IPS-20b (cell line): ENCODE data around the gene CDH13.

ENCODE experiments used
- H3K27ac ChIP-seq: one replicate; pipeline ENCODE4 v1.5.1; 2013; ENCODE audit warnings: low read length
- H3K27me3 ChIP-seq: 2 replicates; pipeline ENCODE4 v1.6.1; 2013; ENCODE audit warnings: mild to moderate bottlenecking, low read length, inconsistent platforms; ENCODE audit not compliant: insufficient read depth
- H3K36me3 ChIP-seq: 2 replicates; pipeline ENCODE4 v1.6.1; 2013; ENCODE audit warnings: low read depth, mild to moderate bottlenecking, inconsistent platforms, low read length, moderate library complexity; ENCODE audit not compliant: insufficient read depth
- H3K4me1 ChIP-seq: 2 replicates; pipeline ENCODE4 v1.6.1; 2013; ENCODE audit warnings: mild to moderate bottlenecking, control low read depth, inconsistent platforms, low read length, moderate library complexity; ENCODE audit not compliant: insufficient read depth
- H3K4me3 ChIP-seq: 2 replicates; pipeline ENCODE4 v1.5.1; 2013; ENCODE audit warnings: mild to moderate bottlenecking, low read length, inconsistent platforms
- H3K9ac ChIP-seq: 2 replicates; pipeline ENCODE4 v1.6.1; 2013; ENCODE audit warnings: low read depth, mild to moderate bottlenecking, inconsistent platforms, low read length, moderate library complexity
- H3K9me3 ChIP-seq: 2 replicates; pipeline ENCODE4 v1.6.1; 2013; ENCODE audit warnings: mild to moderate bottlenecking, low read depth, low read length, inconsistent platforms; ENCODE audit not compliant: insufficient read depth

Gene CDH13

GRCh38 chr16:83197450-83197849 is 570.7 kb downstream of the CDH13 start:
- H3K4me3 ChIP-seq = no peak overlapping the region
- H3K36me3 ChIP-seq = no peaks in the 10 kb centered on the region
- no peaks in the 10 kb centered on the region for H3K4me1 ChIP-seq
- H3K9me3 ChIP-seq = no peaks in the 10 kb centered on the region
- no peak overlapping the region for H3K9ac ChIP-seq
- no peaks in the 10 kb centered on the region for H3K27me3 ChIP-seq
- H3K27ac ChIP-seq = no peak overlapping the region

GRCh38 chr16:83198977-83199376 is 572.2 kb downstream of the CDH13 start:
- no peaks in the 10 kb centered on the region for H3K9me3 ChIP-seq
- H3K4me1 ChIP-seq = no peaks in the 10 kb centered on the region
- H3K27ac ChIP-seq = no peak overlapping the region
- no peaks in the 10 kb centered on the region for H3K27me3 ChIP-seq
- no peak overlapping the region for H3K9ac ChIP-seq
- H3K36me3 ChIP-seq = no peaks in the 10 kb centered on the region
- H3K4me3 ChIP-seq = no peak overlapping the region

DNA sequence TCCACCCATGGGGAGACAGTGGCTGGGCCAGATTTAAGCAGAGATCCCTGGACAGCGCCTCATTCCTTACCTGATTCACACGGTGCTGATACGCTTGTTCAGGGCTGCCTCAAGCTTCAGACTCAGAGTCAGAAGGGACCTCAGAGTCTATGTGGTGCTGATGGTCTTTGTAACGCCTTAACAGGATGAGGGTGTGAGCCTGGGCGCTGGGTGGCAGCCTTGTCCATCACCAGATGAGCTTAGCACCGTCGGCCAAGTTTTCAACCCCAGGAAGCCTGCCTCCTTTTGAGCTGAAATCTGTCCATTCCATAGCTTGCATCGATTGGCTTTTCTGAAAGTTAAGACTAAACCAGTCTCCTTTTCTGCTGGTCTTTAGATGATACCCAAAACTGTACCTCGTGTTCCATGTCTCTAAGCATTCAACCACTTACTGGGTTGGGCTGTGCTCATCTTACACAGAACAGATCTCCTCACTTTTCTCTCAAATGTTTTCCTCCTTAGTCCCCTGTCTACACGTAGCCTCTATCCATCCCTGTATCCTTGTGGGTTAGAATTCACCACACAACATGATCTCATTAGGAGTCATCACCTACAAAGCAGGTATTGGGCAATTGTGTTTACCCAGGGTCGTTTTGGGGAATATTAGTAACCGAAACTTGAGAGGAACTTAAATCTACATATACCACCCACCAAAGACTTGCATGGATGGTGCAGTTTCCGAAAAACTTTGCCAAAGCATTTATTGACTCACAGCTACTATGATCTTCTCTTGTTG is 573.4 kb downstream of the CDH13 start:
- Histone ChIP-seq H3K4me3 (no peak overlapping the region), H3K36me3 (no peaks in the 10 kb centered on the region), H3K9ac (no peak overlapping the region), H3K4me1 (no peaks in the 10 kb centered on the region), H3K27me3 (no peaks in the 10 kb centered on the region), H3K9me3 (no peaks in the 10 kb centered on the region), H3K27ac (no peak overlapping the region)

- Histone ChIP-seq H3K9me3 (no peaks in the 10 kb centered on the region), H3K4me1 (no peaks in the 10 kb centered on the region), H3K4me3 (no peak overlapping the region), H3K36me3 (no peaks in the 10 kb centered on the region), H3K27ac (no peak overlapping the region), H3K9ac (no peak overlapping the region), H3K27me3 (no peaks in the 10 kb centered on the region)
These were observed 575.0 kb downstream of the CDH13 start for GRCh38 chr16:83201748-83202147.

DNA sequence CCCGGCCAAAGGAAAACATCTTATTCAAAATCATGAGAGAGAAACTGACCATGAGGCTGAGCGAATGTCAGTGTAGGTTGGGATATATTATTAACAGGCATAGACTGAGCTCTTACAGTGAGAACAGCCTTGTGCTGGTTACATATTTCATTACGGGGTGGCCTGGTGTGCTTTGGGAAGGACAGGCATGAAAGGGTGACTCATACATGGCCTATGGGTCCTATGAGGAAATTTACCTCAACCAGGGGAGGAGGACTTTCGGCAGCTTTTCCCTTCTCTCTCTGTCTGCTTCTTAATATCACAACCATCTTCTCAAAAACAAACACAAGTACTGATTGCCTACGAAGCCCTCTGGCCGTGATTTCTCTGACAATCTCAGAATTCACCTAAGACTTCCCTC is 579.1 kb downstream of the CDH13 start:
- Histone ChIP-seq H3K9me3 (no peaks in the 10 kb centered on the region), H3K9ac (no peak overlapping the region), H3K27ac (no peak overlapping the region), H3K4me3 (no peak overlapping the region), H3K4me1 (no peaks in the 10 kb centered on the region), H3K36me3 (no peaks in the 10 kb centered on the region), H3K27me3 (no peaks in the 10 kb centered on the region)

DNA sequence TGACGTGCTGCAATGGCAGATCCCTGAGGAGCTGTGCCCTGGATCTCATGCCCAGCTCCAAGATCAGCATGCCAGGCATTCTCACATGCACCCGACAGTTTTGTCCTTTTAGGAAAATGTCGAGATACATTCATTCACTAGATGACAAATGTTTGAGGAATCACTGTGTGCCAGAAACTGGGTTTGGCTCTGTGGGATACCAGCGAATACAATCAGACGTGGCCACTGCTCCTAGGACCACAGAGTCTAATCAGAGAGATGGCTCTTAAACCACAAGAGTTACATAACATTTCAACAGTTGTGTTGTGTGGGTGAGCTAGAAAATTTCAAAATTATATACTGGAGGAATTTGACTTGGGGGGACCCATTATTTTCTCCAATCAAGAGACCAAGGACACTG is 579.7 kb downstream of the CDH13 start:
- no peak overlapping the region for H3K27ac ChIP-seq
- H3K36me3 ChIP-seq = no peaks in the 10 kb centered on the region
- no peaks in the 10 kb centered on the region for H3K27me3 ChIP-seq
- no peaks in the 10 kb centered on the region for H3K4me1 ChIP-seq
- H3K9me3 ChIP-seq = no peaks in the 10 kb centered on the region
- H3K4me3 ChIP-seq = no peak overlapping the region
- no peak overlapping the region for H3K9ac ChIP-seq

DNA sequence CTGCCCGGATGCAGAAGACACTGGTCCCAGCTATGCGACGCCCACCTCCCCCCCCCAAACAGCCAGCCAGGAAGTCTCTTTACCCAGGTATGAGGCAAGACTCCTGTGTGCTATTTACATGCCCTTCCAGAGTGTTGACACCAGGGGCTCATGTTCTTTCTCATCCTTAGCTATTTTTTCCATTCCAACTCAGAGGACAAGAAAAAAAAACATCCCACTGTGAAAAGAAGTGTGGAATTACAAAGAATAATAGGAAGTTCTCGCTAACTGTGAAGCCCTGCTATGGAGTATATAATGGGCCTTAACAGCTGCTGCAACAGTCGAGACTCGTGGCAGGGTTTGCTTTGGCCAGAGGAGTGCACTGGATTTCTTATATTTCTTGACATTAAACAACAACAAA is 584.9 kb downstream of the CDH13 start:
- Histone ChIP-seq H3K27me3 (no peaks in the 10 kb centered on the region), H3K9ac (no peak overlapping the region), H3K4me1 (peaks cover 8% of the 10 kb centered on the region), H3K27ac (no peak overlapping the region), H3K4me3 (no peak overlapping the region), H3K9me3 (no peaks in the 10 kb centered on the region), H3K36me3 (no peaks in the 10 kb centered on the region)

DNA sequence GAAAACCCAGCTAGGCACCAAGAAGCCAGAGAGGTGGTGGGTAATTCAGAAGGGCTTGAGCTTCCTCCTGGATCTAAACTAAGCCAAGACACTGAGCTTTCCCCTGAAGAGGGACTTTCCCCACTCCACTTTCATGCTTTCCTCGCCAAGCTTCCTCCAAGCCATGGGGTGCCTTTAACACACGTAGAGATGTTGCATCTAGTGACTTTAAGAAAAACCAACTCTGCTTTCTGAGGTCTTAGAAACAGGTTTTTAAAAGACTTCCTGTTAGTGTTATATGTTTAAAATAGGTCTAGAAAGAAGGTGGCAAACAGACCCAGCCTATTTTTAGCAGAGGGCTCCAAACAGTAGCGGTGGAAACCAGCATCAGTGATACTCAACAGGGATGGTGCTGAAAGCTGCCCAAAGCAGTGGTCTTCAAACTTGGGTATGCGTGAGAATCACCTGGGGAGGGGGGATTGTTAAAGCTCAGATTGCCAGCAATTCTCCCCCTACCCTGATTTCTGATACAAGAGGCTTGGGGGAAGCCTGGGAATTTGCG is 585.6 kb downstream of the CDH13 start:
- Histone ChIP-seq H3K9me3 (no peaks in the 10 kb centered on the region), H3K9ac (no peak overlapping the region), H3K36me3 (no peaks in the 10 kb centered on the region), H3K4me1 (peaks cover 8% of the 10 kb centered on the region), H3K27ac (no peak overlapping the region), H3K27me3 (no peaks in the 10 kb centered on the region), H3K4me3 (no peak overlapping the region)

- Histone ChIP-seq H3K36me3 (no peaks in the 10 kb centered on the region), H3K27ac (no peak overlapping the region), H3K9ac (no peak overlapping the region), H3K4me1 (peaks cover 8% of the 10 kb centered on the region), H3K9me3 (no peaks in the 10 kb centered on the region), H3K27me3 (no peaks in the 10 kb centered on the region), H3K4me3 (no peak overlapping the region)
These were observed 587.9 kb downstream of the CDH13 start for GRCh38 chr16:83214671-83215070.

DNA sequence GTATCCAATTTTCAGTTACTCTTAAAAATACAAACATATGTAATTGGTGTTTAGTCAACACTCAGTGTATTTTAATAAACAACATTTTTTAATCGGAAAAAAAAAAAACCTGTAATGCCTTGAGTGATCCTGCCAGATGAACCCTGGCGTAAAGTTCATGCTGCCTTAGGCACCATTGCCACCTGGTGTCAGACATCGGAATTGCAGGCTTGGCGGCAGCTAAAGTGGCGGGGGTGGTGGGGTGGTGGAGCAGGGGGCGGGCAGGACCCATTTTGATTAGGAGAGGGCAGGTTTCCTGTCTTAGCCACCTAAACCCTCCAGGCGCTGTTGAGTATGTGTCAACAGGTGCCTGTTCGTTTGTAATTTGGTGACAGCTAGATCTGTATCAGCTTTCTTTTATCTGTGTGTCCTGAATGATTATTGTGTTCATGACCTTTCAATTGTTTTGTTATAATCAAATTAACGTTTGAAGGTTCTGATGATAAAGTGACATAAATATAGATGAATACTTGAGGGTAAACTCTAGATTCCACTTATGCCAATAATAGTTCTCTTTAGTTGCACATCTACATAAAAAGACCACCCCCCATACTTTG is 588.7 kb downstream of the CDH13 start:
- no peaks in the 10 kb centered on the region for H3K9me3 ChIP-seq
- no peaks in the 10 kb centered on the region for H3K27me3 ChIP-seq
- peaks cover 8% of the 10 kb centered on the region for H3K4me1 ChIP-seq
- no peaks in the 10 kb centered on the region for H3K36me3 ChIP-seq
- no peak overlapping the region for H3K9ac ChIP-seq
- H3K4me3 ChIP-seq = no peak overlapping the region
- H3K27ac ChIP-seq = no peak overlapping the region

DNA sequence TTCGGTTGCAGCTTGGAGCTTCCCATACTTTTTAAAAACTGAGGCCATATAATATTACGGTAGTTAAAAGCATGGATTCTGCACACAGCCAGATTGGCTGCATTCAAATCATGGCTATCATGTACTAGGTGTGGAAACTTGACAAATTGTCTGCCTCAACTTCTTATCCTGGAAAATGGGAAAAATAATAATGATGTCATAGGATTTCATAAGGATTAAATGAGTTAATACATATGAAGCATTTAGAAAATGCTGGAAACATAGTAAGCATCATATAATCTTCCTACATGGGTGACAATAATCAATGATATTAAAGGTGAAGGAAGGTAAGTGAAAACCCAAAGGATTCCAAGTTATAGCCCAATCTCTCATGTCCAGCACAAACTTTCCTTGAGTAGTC is 592.5 kb downstream of the CDH13 start:
- H3K4me1 ChIP-seq = no peaks in the 10 kb centered on the region
- no peak overlapping the region for H3K9ac ChIP-seq
- no peaks in the 10 kb centered on the region for H3K27me3 ChIP-seq
- no peak overlapping the region for H3K27ac ChIP-seq
- H3K36me3 ChIP-seq = no peaks in the 10 kb centered on the region
- H3K9me3 ChIP-seq = no peaks in the 10 kb centered on the region
- H3K4me3 ChIP-seq = no peak overlapping the region

GRCh38 chr16:83220066-83220465 is 593.3 kb downstream of the CDH13 start:
- H3K9me3 ChIP-seq = no peaks in the 10 kb centered on the region
- H3K27ac ChIP-seq = no peak overlapping the region
- H3K4me1 ChIP-seq = no peaks in the 10 kb centered on the region
- H3K9ac ChIP-seq = no peak overlapping the region
- H3K36me3 ChIP-seq = no peaks in the 10 kb centered on the region
- no peaks in the 10 kb centered on the region for H3K27me3 ChIP-seq
- no peak overlapping the region for H3K4me3 ChIP-seq
